Measurements from ENCODE around the gene C1QBP. TPM values are rescaled to one million over a fixed set of nuclear protein-coding genes. Genes with fewer than 3 reads are reported as not detected.

C1QBP gene
- total RNA-seq, 2 experiments from 2014 or later, result 59.9 to 62.9 TPM

GRCh38 chr17:5419356-5419958 is 19.5 kb downstream of the C1QBP start, which contains the start of gene NUP88:
NUP88 (minus strand) TSS chr17:5419662; CDS start chr17:5419650, 12 bp downstream.
- ChIA-PET CTCF (interaction anchor here (0.8 to 3.6 kb wide), 4 partner anchors 17 to 227 kb away, joined by 3 to 48 read pairs (median 4); partner anchors contain the start of gene C1QBP), POLR2A (interaction anchor here (0.5 to 2.3 kb wide), 29 partner anchors 10 to 1800 kb away, joined by 3 to 37 read pairs (median 4); partner anchors contain the start of genes ACADVL, C17orf107, C1QBP and CYB5D2)
- Histone ChIP-seq H3K4me3 (ENCODE audit: low read length) (peak within 1 kb of the TSS; percentile 76), H3K4me1 (ENCODE audit: insufficient read depth, low read length) (peaks cover 31% of the 10 kb centered on the region), H3K36me3 (ENCODE audit: insufficient read depth, low read length) (peaks cover 61% of the 10 kb centered on the region), H3K27ac (ENCODE audit: low read depth in 1 of 2, low read length in 2 of 2) (peak within 1 kb of the TSS; percentile 98 to 99), H3K27me3 (ENCODE audit: control insufficient read depth in 1 of 2, insufficient read depth in 2 of 2, low read length in 2 of 2) (no peaks in the 10 kb centered on the region), H3K9me3 (ENCODE audit: control insufficient read depth in 1 of 2, insufficient read depth in 1 of 2, low read length in 2 of 2) (no peaks in the 10 kb centered on the region)
- ATAC-seq (ENCODE audit: poor library complexity) (peak; percentile 86), DNase-seq (peak; percentile 87 to 98 (median 92))
- TF ChIP-seq, protein P1, sequence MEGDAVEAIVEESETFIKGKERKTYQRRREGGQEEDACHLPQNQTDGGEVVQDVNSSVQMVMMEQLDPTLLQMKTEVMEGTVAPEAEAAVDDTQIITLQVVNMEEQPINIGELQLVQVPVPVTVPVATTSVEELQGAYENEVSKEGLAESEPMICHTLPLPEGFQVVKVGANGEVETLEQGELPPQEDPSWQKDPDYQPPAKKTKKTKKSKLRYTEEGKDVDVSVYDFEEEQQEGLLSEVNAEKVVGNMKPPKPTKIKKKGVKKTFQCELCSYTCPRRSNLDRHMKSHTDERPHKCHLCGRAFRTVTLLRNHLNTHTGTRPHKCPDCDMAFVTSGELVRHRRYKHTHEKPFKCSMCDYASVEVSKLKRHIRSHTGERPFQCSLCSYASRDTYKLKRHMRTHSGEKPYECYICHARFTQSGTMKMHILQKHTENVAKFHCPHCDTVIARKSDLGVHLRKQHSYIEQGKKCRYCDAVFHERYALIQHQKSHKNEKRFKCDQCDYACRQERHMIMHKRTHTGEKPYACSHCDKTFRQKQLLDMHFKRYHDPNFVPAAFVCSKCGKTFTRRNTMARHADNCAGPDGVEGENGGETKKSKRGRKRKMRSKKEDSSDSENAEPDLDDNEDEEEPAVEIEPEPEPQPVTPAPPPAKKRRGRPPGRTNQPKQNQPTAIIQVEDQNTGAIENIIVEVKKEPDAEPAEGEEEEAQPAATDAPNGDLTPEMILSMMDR (IDR thresholded peaks at IDR 0.05), result no peak
- Mint-ChIP-seq H3K36me3 (ENCODE audit: low read depth) (peaks cover 74% of the 10 kb centered on the region), H3K4me3 (peak within 1 kb of the TSS; percentile 93), H3K4me1 (ENCODE audit: low read depth) (peaks cover 59% of the 10 kb centered on the region), H3K27me3 (no peaks in the 10 kb centered on the region), H3K9me3 (no peaks in the 10 kb centered on the region), H3K27ac (peak within 1 kb of the TSS; percentile 98)
- intact Hi-C loops (cut with DNase I, micrococcal nuclease), result loop anchor here (2.0 to 10.0 kb wide), 4 partner anchors 65 to 1018 kb away; partner anchors contain the start of genes DERL2 (in 2 of the 2), MIS12 (in 2 of the 2), AIPL1 (in 1 of the 2) and RABEP1 (in 1 of the 2)

DNA sequence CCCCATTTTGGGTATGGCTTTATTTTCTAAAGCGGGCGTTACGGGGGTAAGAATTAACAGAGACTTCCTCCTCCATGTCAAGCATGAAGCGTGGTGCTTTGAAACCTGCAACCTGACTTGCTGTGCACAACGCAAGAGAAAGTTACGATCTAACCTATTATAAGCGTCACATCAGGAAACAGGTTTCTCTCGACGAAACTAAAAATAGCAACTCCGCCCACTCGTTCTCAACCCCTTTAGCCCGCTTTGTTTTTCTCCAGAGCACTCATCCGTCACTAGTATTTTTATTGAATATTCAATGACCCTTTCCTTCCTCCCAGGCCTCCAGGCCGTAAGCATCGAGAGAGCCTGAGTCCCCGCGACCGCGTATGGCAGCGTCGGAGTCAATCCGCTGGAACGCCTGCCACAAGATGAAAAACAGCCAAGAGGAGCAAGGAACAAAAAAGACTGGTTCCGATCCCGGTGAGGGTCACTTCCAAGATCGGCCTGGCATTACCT is 20.0 kb downstream of the C1QBP start:
- Histone ChIP-seq H3K27me3 (ENCODE audit: control insufficient read depth in 1 of 2, insufficient read depth in 2 of 2, low read length in 2 of 2) (no peaks in the 10 kb centered on the region), H3K4me1 (ENCODE audit: insufficient read depth, low read length) (peaks cover 31% of the 10 kb centered on the region), H3K9me3 (ENCODE audit: control insufficient read depth in 1 of 2, insufficient read depth in 1 of 2, low read length in 2 of 2) (no peaks in the 10 kb centered on the region), H3K4me3 (ENCODE audit: low read length) (peak overlapping the region; percentile 76), H3K36me3 (ENCODE audit: insufficient read depth, low read length) (peaks cover 62% of the 10 kb centered on the region), H3K27ac (ENCODE audit: low read depth in 1 of 2, low read length in 2 of 2) (peak overlapping the region; percentile 98 to 99)
- peak; percentile 43 for ATAC-seq (ENCODE audit: poor library complexity)
- TF ChIP-seq, protein P1 (IDR thresholded peaks at IDR 0.05), result no peak
- Mint-ChIP-seq H3K36me3 (ENCODE audit: low read depth) (peaks cover 73% of the 10 kb centered on the region), H3K27ac (peak overlapping the region; percentile 98), H3K27me3 (no peaks in the 10 kb centered on the region), H3K9me3 (no peaks in the 10 kb centered on the region), H3K4me1 (ENCODE audit: low read depth) (peaks cover 59% of the 10 kb centered on the region), H3K4me3 (peak overlapping the region; percentile 93)
- peak; percentile 35 to 90 (median 48) for DNase-seq
- intact Hi-C loops (cut with DNase I, micrococcal nuclease), result loop anchor here (2.0 to 10.0 kb wide), 4 partner anchors 66 to 1018 kb away; partner anchors contain the start of genes DERL2 (in 2 of the 2), MIS12 (in 2 of the 2), AIPL1 (in 1 of the 2) and RABEP1 (in 1 of the 2)
- POLR2A ChIA-PET, result interaction anchor here (0.6 to 2.3 kb wide), 26 partner anchors 9 to 1801 kb away, joined by 3 to 37 read pairs (median 4); partner anchors contain the start of genes ACADVL, C17orf107, C1QBP and CYB5D2
- CTCF ChIA-PET, result interaction anchor here (0.8 to 3.6 kb wide), 4 partner anchors 17 to 227 kb away, joined by 3 to 48 read pairs (median 4); partner anchors contain the start of gene C1QBP

DNA sequence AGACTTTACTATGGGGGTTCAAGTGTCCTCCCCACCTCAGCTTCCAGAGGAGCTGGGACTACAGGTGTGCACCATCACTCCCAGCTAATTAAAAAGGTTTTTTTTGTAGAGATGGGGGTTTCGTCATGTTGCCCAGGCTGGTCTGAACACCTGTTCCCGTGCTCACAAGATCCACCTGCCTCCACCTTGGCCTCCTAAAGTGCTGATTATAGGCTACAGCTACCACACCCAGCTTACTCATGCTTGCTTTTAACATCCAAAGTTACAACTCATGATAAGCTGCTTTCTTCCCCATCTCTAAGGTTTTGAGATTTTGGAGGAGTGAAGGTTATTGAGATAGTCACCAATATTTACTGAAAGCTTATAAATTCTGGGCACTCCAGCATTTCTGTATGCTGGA is 22.1 kb downstream of the C1QBP start:
- Mint-ChIP-seq H3K27ac (peak overlapping the region; percentile 42), H3K4me1 (ENCODE audit: low read depth) (peaks cover 63% of the 10 kb centered on the region), H3K4me3 (peak overlapping the region; percentile 70), H3K36me3 (ENCODE audit: low read depth) (peaks cover 80% of the 10 kb centered on the region), H3K9me3 (no peaks in the 10 kb centered on the region), H3K27me3 (no peaks in the 10 kb centered on the region)
- DNase-seq (no peak), ATAC-seq (ENCODE audit: poor library complexity) (no peak)
- peak overlapping the region in 1 of 2 donors; percentile 39 for H3K27ac ChIP-seq (ENCODE audit: low read depth in 1 of 2, low read length in 2 of 2)
- TF ChIP-seq, protein P1 (IDR thresholded peaks at IDR 0.05), result no peak
- peaks cover 62% of the 10 kb centered on the region for H3K36me3 ChIP-seq (ENCODE audit: insufficient read depth, low read length)
- H3K27me3 ChIP-seq (ENCODE audit: control insufficient read depth in 1 of 2, insufficient read depth in 2 of 2, low read length in 2 of 2), result no peaks in the 10 kb centered on the region
- intact Hi-C loops (cut with DNase I, micrococcal nuclease), result loop anchor here in 1 of 2 experiments (5.0 to 10.0 kb wide), 3 partner anchors 68 to 1020 kb away; partner anchors contain the start of genes AIPL1, DERL2, MIS12 and RABEP1
- H3K4me1 ChIP-seq (ENCODE audit: insufficient read depth, low read length), result peaks cover 31% of the 10 kb centered on the region
- H3K9me3 ChIP-seq (ENCODE audit: control insufficient read depth in 1 of 2, insufficient read depth in 1 of 2, low read length in 2 of 2), result no peaks in the 10 kb centered on the region
- ChIA-PET CTCF (interaction anchor here (3.6 kb wide), 1 partner anchor 22 kb away, joined by 48 read pairs; the partner anchor contains the start of gene C1QBP), POLR2A (interaction anchor here (0.6 to 1.2 kb wide), 3 partner anchors 22 to 772 kb away, joined by 3 read pairs; partner anchors contain the start of gene DERL2)
- no peak overlapping the region for H3K4me3 ChIP-seq (ENCODE audit: low read length)
